HepG2 (cell line): ENCODE data around the gene RNF5. TPM values are rescaled to one million over a fixed set of nuclear protein-coding genes. Genes with fewer than 3 reads are reported as not detected.

Source experiments
- BHLHE40 ChIP-seq: IDR thresholded peaks from 2 replicates; pipeline ENCODE4 v1.6.1; 2011; ENCODE audit warnings: low read length, improper control_type of control experiment
- BORCS8-MEF2B ChIP-seq: sonication (generic); formaldehyde crosslinking; IDR thresholded peaks from 2 replicates; pipeline ENCODE4 v1.8.0; 2022; ENCODE audit warnings: mild to moderate bottlenecking, missing genetic modification reagents
- DNMT3B ChIP-seq: conservative IDR thresholded peaks from 2 replicates; pipeline ENCODE4 v1.6.1; 2016; ENCODE audit warnings: missing biosample characterization, control low read depth
- DR1 ChIP-seq: sonication (generic); formaldehyde crosslinking; IDR thresholded peaks from 2 replicates; pipeline ENCODE4 v1.8.0; 2021; ENCODE audit warnings: mild to moderate bottlenecking, missing genetic modification reagents, inconsistent platforms
- HDAC2 ChIP-seq: sonication (generic); formaldehyde crosslinking; IDR thresholded peaks from 2 replicates; pipeline ENCODE4 v1.4.0; 2020; ENCODE audit warnings: missing genetic modification reagents
- IKZF4 ChIP-seq: sonication (generic); formaldehyde crosslinking; IDR thresholded peaks from 2 replicates; pipeline ENCODE4 v1.5.1; 2020; ENCODE audit warnings: borderline replicate concordance, mild to moderate bottlenecking, low read depth, missing genetic modification reagents; ENCODE audit errors: not compliant biosample characterization
- KDM1A ChIP-seq: IDR thresholded peaks from 2 replicates; pipeline ENCODE4 v1.6.1; 2016; ENCODE audit warnings: missing compliant biosample characterization
- KDM2A ChIP-seq: sonication (generic); formaldehyde crosslinking; IDR thresholded peaks from 2 replicates; pipeline ENCODE4 v1.4.0; 2020; ENCODE audit warnings: low read depth, missing genetic modification reagents, borderline replicate concordance
- NFE2 ChIP-seq: sonication (generic); formaldehyde crosslinking; IDR thresholded peaks from 2 replicates; pipeline ENCODE4 v1.4.0; 2020; ENCODE audit warnings: missing genetic modification reagents
- SAP130 ChIP-seq: IDR thresholded peaks from 2 replicates; pipeline ENCODE4 v1.6.1; 2016; ENCODE audit warnings: low read depth
- SMYD3 ChIP-seq: sonication (generic); formaldehyde crosslinking; IDR thresholded peaks from 2 replicates; pipeline ENCODE4 v1.8.1; 2023; ENCODE audit warnings: mild to moderate bottlenecking, missing genetic modification reagents
- THAP11 ChIP-seq: IDR thresholded peaks from 2 replicates; pipeline ENCODE4 v1.6.1; 2016; ENCODE audit warnings: missing biosample characterization, missing genetic modification reagents
- TSC22D2 ChIP-seq: sonication (generic); formaldehyde crosslinking; IDR thresholded peaks from 2 replicates; pipeline ENCODE4 v1.5.1; 2020; ENCODE audit warnings: missing genetic modification reagents, mild to moderate bottlenecking, borderline replicate concordance
- ZFP37 ChIP-seq: sonication (generic); formaldehyde crosslinking; IDR thresholded peaks from 2 replicates; pipeline ENCODE4 v1.4.0; 2020; ENCODE audit warnings: missing genetic modification reagents, borderline replicate concordance
- ZNF329 ChIP-seq: sonication (generic); formaldehyde crosslinking; IDR thresholded peaks from 2 replicates; pipeline ENCODE4 v1.9.0; 2021; ENCODE audit warnings: low read depth, mild to moderate bottlenecking, missing genetic modification reagents
- ZNF44 ChIP-seq: sonication (generic); formaldehyde crosslinking; IDR thresholded peaks from 2 replicates; pipeline ENCODE4 v1.5.1; 2020; ENCODE audit warnings: mild to moderate bottlenecking, missing genetic modification reagents
- ZNF446 ChIP-seq: sonication (generic); formaldehyde crosslinking; IDR thresholded peaks from 2 replicates; pipeline ENCODE4 v1.5.0; 2020; ENCODE audit warnings: mild to moderate bottlenecking, missing genetic modification reagents
- ZNF510 ChIP-seq: sonication (generic); formaldehyde crosslinking; IDR thresholded peaks from 2 replicates; pipeline ENCODE4 v1.4.0; 2020; ENCODE audit warnings: low read depth, mild to moderate bottlenecking, missing genetic modification reagents
- ZNF619 ChIP-seq: sonication (generic); formaldehyde crosslinking; IDR thresholded peaks from 2 replicates; pipeline ENCODE4 v1.4.0; 2020; ENCODE audit warnings: mild to moderate bottlenecking, missing genetic modification reagents
- ZNF772 ChIP-seq: sonication (generic); formaldehyde crosslinking; IDR thresholded peaks from 2 replicates; pipeline ENCODE4 v1.5.0; 2020; ENCODE audit warnings: mild to moderate bottlenecking, missing genetic modification reagents
- ZNF841 ChIP-seq: sonication (generic); formaldehyde crosslinking; IDR thresholded peaks from 2 replicates; pipeline ENCODE4 v1.8.1; 2023; ENCODE audit warnings: missing genetic modification reagents, borderline replicate concordance
- polyA plus RNA-seq, 8 experiments: library from polyadenylated mRNA; depleted of rRNA in 3 of 8; stranded (reverse) in 7 of 8; unstranded in 1 of 8; fragments of >200 nt; fragmentation: Illumina TruSeq in 4 of 8; extraction: Trizol in 4 of 8; gene quantifications; 2 replicates each; pipeline versions ENCODE4 v1.2.1 to v1.2.3, GENCODE V29; 2011 to 2016; ENCODE audit warnings: low read depth in 4 of 8, missing spikeins in 1 of 8, mixed read lengths in 1 of 8; ENCODE audit not compliant: insufficient read depth in 1 of 8
- total RNA-seq, 5 experiments: library from RNA; depleted of rRNA; stranded (reverse); fragments of >200 nt; fragmentation: Illumina TruSeq; extraction: Trizol; gene quantifications; 2 replicates each; pipeline ENCODE4 v1.2.3, GENCODE V29; 2016; ENCODE audit warnings: low read depth in 1 of 5
- TF ChIP-seq, protein P1 (sequence below): sonication (generic); formaldehyde crosslinking; IDR thresholded peaks from 2 replicates; pipeline ENCODE4 v1.4.0; 2020; ENCODE audit warnings: mild to moderate bottlenecking, missing genetic modification reagents
- TF ChIP-seq, protein P2 (sequence below): sonication (generic); formaldehyde crosslinking; IDR thresholded peaks from 2 replicates; pipeline ENCODE4 v1.5.0; 2020; ENCODE audit warnings: missing genetic modification reagents, mild to moderate bottlenecking, borderline replicate concordance
- TF ChIP-seq, protein P3 (sequence below): fragments of 450-650 bp; IDR thresholded peaks from 2 replicates; pipeline ENCODE4 v1.6.1; 2016
- TF ChIP-seq, protein P4 (sequence below): sonication (generic); formaldehyde crosslinking; IDR thresholded peaks from 2 replicates; pipeline ENCODE4 v1.5.0; 2020; ENCODE audit warnings: mild to moderate bottlenecking, missing genetic modification reagents
- TF ChIP-seq, protein P5 (sequence below): sonication (generic); formaldehyde crosslinking; IDR thresholded peaks from 2 replicates; pipeline ENCODE4 v1.5.1; 2020; ENCODE audit warnings: missing genetic modification reagents, mild to moderate bottlenecking, borderline replicate concordance

The RNF5 gene
- total and polyA plus RNA-seq, 2 of the 13 experiments (the other 11 are each of a cell fraction or from before 2014, with no cell fraction given): 98.0 to 131 TPM

DNA sequence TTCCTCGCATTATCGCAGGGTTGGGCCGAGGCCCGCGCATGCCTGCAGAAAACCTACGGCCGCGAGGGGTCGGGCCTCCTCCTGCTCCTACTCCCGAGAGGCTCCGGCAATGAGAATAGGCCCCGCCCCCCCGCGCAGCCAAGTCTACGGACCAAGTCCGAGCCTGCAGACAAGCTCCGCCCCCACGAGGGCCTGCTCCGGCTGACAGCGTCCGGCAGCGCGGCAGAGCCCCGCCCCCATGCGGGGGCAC lies 17.4 kb downstream of the RNF5 start (continued):
- TF ChIP-seq BHLHE40 (peak; percentile 71; the same call in 1 of the 2 replicates), TSC22D2 (CRISPR knock-in tag) (no peak), ZNF446 (CRISPR knock-in tag) (no peak), ZNF510 (peak; percentile 54; the same call in 1 of the 2 replicates), ZNF841 (no peak), ZNF619 (CRISPR knock-in tag) (no peak), SAP130 (CRISPR knock-in tag) (peak; percentile 94), IKZF4 (CRISPR knock-in tag) (peak; percentile 29), THAP11 (peak; percentile 86; the same call in 1 of the 2 replicates), ZFP37 (no peak), ZNF772 (CRISPR knock-in tag) (no peak; the same call in 1 of the 2 replicates), DNMT3B (CRISPR knock-in tag) (no peak; the same call in 1 of the 2 replicates), DR1 (peak; percentile 51), KDM2A (CRISPR knock-in tag) (no peak), ZNF329 (no peak), SMYD3 (CRISPR knock-in tag) (no peak; the same call in 1 of the 2 replicates), NFE2 (CRISPR knock-in tag) (no peak), ZNF44 (CRISPR knock-in tag) (no peak), BORCS8-MEF2B (CRISPR knock-in tag) (no peak), KDM1A (CRISPR knock-in tag) (no peak), HDAC2 (CRISPR knock-in tag) (no peak; the same call in 1 of the 2 replicates)
- TF ChIP-seq, protein P1, sequence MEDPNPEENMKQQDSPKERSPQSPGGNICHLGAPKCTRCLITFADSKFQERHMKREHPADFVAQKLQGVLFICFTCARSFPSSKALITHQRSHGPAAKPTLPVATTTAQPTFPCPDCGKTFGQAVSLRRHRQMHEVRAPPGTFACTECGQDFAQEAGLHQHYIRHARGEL: no peak
- TF ChIP-seq, protein P2, sequence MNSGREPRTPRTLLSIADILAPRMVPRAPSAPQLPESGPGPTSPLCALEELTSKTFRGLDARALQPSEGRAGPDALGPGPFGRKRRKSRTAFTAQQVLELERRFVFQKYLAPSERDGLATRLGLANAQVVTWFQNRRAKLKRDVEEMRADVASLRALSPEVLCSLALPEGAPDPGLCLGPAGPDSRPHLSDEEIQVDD (CRISPR knock-in tag): no peak
- TF ChIP-seq, protein P3, sequence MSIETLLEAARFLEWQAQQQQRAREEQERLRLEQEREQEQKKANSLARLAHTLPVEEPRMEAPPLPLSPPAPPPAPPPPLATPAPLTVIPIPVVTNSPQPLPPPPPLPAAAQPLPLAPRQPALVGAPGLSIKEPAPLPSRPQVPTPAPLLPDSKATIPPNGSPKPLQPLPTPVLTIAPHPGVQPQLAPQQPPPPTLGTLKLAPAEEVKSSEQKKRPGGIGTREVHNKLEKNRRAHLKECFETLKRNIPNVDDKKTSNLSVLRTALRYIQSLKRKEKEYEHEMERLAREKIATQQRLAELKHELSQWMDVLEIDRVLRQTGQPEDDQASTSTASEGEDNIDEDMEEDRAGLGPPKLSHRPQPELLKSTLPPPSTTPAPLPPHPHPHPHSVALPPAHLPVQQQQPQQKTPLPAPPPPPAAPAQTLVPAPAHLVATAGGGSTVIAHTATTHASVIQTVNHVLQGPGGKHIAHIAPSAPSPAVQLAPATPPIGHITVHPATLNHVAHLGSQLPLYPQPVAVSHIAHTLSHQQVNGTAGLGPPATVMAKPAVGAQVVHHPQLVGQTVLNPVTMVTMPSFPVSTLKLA: peak; percentile 88
- TF ChIP-seq, protein P4, sequence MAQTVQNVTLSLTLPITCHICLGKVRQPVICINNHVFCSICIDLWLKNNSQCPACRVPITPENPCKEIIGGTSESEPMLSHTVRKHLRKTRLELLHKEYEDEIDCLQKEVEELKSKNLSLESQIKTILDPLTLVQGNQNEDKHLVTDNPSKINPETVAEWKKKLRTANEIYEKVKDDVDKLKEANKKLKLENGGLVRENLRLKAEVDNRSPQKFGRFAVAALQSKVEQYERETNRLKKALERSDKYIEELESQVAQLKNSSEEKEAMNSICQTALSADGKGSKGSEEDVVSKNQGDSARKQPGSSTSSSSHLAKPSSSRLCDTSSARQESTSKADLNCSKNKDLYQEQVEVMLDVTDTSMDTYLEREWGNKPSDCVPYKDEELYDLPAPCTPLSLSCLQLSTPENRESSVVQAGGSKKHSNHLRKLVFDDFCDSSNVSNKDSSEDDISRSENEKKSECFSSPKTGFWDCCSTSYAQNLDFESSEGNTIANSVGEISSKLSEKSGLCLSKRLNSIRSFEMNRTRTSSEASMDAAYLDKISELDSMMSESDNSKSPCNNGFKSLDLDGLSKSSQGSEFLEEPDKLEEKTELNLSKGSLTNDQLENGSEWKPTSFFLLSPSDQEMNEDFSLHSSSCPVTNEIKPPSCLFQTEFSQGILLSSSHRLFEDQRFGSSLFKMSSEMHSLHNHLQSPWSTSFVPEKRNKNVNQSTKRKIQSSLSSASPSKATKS: no peak
- TF ChIP-seq, protein P5, sequence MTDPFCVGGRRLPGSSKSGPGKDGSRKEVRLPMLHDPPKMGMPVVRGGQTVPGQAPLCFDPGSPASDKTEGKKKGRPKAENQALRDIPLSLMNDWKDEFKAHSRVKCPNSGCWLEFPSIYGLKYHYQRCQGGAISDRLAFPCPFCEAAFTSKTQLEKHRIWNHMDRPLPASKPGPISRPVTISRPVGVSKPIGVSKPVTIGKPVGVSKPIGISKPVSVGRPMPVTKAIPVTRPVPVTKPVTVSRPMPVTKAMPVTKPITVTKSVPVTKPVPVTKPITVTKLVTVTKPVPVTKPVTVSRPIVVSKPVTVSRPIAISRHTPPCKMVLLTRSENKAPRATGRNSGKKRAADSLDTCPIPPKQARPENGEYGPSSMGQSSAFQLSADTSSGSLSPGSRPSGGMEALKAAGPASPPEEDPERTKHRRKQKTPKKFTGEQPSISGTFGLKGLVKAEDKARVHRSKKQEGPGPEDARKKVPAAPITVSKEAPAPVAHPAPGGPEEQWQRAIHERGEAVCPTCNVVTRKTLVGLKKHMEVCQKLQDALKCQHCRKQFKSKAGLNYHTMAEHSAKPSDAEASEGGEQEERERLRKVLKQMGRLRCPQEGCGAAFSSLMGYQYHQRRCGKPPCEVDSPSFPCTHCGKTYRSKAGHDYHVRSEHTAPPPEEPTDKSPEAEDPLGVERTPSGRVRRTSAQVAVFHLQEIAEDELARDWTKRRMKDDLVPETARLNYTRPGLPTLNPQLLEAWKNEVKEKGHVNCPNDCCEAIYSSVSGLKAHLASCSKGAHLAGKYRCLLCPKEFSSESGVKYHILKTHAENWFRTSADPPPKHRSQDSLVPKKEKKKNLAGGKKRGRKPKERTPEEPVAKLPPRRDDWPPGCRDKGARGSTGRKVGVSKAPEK (CRISPR knock-in tag): 0 out of 2 replicates have a peak, but pooled peaks have one; percentile 24
